NCI-H226 (cell line): Measurements from ENCODE around the gene LRCH3.

Experiments used
- DNase-seq: peaks from one replicate; pipeline ENCODE4 v3.0.0-alpha.2; 2015

The LRCH3 gene

DNA sequence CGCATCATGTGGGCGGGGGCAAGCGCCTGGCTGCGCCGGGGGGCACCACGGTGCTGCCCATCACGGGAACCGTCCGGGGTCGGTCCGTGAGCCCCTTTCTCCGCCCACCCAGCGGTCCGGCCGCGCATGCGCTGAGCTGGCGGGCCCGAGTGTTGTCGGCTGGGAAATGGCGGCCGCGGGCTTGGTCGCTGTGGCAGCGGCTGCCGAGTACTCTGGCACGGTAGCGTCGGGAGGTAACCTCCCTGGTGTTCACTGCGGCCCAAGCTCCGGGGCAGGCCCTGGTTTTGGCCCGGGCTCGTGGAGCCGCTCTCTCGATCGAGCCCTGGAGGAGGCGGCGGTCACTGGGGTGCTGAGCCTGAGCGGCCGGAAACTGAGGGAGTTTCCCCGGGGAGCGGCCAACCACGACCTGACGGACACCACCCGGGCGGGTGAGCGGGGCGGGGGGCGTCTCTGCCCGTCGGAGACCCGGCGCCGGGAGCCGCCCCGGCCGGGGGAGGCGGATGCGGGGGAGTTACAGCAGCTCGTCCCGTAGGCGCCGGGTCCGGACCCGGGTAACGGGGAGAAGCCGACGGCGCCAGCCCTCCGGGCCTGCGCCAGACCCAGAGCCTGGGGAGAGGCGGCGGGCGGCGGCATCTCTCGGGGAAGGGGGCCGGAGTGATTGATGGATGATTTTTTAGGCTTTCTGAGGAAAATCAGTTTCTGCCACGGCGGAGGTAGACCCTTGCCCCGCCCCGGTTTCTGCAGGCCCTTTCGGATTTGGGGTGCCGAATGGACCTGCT is at the start of gene LRCH3:
Gene LRCH3, plus strand, starts transcription at position 142 of the 779 bp plus-strand sequence. Its CDS starts 25 bp downstream, at position 167.
- peak; percentile 70 for DNase-seq

DNA sequence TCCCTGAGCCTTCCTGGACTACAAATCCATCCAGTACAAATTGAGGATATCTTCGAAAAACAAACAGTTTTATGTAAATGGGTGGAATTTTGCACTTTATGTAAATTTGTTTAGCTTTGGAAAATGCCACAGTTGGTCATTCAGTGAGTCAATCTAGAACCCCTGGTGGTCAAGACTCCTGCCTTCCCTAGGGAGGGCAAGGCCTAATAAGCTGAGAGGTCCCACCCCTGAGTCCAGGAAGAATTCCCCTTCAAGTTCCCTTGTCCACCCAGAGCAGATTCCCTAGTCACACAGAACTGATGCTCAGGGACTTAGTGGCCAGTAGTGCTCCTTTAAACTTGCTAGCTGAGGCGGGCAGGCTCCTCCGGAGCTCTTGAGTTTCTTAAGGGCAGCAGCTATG is 48.3 kb upstream of the LRCH3 start:
- DNase-seq = no peak

DNA sequence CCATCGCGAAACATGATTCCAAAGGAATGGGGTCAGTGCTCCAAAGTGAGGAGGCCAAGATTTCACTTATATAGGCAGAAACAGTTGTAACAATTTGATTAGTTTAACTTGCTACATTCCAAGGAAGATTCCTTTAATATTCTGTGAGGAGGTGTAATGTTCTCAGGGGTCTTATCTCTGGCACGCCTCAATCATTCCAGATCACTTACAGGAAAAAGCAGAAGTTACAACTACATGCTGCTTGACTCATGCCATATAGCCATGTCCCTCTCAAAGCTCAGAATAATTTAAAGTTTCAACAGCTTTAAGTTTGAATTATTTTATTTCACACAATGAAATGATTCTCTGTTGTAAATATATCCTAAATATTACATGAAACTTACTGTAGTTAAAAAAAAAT is 44.8 kb upstream of the LRCH3 start:
- peak; percentile 42 for DNase-seq

DNA sequence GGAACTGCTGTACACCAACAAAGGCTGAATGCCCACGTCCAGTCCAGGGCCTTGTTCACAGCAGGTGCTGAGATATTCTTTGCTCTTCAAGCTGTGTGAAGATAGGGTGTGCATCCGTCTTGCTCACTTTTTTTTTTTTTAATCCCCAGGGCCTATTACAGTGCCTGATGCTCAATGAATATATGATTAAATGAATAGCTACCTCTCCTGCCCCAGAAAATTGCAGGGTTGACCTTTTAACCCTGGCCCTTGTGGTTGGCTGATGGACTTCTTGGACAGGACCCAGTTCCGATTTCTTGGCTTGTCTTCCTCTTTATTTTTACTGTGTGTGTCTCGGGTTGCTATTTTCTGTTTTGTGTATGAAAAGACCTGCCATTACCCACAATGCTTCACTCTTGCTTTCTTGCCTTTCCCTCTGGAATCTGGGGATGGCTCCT is 44.2 kb upstream of the LRCH3 start:
- peak; percentile 35 for DNase-seq

DNA sequence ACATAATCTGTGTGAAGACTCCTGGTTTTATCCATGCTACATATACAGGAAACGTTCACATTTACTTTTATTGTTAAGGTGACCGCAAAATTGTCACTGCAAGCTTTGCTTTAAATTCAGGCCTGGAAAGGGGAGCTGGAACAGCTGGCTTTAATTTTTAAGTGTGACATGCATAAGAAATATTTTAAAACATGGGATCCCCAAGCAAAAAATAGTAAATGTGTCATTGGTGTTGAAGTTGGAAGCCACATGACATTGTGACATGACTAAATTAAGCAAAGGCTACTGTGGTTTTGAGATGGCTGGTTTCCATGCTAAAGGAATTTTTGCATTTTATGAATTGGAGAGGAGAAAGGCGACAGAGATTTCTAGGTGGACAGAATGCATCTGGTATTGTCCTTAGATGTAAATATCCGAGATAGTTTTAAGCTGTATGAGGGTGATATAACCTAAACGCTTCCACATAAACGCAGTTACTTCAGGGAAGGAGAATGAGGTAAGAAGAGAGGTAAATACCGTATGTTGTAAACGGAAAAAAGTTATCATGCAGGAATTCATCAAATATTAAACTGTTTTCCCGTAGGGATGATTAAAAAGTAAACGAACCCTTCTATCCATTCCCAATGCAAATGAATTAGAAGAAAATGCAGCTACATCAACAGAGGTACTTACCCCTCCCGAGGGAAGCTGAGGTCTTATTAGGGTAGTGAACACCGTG is 42.3 kb upstream of the LRCH3 start:
- DNase-seq = no peak

DNA sequence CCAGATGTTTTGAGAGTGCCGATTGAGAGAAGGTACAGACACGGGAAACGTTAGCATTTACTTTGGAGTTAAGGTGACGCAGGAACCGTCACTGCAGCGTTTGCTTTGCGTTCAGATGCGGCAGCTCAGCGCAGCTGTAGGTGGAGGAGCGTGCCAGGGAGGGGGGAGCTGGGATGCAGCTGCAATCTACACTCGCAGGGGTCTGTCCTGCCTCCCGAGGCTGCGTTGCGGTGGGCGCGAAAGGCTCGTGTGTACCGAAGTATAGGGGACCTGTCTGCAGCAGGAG is 41.8 kb upstream of the LRCH3 start:
- no peak for DNase-seq

DNA sequence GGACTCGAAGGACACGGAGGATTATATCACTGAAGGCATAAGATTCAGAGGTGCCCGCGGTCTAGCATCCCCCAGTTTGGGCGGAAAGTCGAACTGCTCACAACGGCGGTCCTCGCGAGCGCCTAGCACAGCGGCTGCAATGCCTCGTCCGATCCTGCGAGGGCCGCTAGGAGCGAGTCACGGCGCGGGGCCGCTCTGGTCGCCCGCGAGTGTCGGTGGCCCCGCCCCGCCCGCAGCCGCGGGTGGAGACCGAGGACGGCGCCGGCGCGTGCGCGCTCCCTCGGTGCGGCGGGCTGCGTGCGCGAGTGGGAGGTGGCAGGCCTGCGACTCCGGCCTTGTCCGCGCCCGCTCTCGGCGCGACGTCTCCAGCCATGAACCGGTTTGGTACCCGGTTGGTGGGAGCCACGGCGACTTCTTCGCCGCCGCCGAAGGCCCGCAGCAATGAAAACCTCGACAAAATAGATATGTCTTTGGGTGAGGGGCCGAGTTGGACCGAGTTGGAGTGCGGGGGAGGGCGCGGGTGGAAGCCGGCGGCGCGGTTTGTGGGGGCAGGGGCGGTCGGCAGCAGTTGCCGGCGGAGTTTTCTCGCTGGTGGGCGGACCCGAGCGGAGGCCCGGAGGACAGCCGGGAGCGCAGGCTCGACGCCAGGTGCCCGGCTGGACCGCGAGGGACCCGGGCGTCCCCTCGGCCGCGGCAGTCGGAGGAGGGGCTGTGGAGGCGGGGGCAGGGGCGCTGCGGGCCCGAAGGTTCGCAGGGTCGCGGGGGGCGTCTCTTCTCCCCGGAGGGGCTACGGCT is 41.3 kb upstream of the LRCH3 start, which contains the start of gene FYTTD1:
Gene FYTTD1, plus strand, starts transcription at position 283 of the 795 bp plus-strand sequence. Its CDS starts 89 bp downstream, at position 372.
- DNase-seq = peak; percentile 82

DNA sequence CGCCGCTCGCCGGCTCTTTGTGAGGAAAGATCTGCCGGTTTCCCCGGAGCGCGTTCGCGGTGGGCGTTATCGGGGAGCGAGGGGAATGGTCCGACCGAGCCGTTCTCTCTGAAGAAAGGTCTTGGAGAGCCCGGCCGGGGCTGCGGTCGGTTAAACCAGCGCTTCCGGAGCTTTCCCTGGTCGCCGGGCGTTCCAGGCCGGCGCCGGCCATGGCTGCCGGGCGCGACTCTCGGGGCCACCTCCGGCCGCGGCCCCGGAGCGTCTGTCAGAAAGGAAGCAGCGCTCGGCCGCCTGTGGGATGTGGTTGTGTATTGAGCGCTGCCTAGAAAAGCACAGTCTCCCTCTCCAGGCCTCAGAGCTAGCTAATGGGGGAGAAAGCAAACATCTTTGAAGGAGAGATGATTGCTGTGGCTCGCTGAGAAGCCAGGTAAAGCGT is 40.6 kb upstream of the LRCH3 start:
- no peak for DNase-seq

DNA sequence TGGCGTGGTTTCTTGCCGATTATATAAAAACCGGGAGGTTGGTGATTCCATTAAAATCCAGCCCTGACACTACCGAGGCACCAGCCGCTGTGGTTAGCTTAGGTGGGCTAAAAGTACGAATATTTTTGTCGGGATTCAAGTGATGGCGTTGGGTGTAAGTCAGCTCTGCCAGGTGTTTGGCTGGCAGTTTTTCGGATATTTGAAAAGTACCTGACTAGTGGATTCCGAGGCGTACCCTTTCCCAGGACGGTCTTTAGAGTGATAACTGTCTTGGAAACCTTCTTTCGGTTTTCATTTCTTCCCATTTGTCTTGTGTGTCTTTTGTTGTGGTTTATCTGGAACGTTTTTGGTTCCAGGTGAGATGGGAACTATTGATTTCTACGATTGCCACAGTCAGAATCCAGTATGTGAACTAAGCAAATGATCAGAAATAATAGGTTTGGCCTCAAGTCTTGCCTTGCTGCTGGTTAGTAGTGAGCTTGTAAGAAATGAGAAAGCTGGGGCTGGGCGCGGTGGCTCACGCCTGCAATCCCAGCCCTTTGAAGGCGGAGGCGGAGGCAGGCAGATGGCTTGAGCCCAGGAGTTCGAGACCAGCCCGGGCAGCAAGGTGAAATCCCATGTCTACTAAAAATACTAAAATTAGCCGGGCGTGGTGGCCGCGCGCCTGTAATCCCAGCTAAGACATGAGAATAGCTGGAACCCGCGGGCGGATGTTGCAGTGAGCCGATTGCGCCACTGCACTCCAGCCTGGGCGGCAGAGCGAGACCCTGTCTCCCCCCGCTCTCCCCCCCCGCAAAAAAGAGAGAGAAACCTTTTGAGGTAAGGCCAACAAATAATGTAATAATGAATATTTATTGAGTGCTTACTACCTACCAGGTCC is 40.0 kb upstream of the LRCH3 start:
- no peak for DNase-seq

DNA sequence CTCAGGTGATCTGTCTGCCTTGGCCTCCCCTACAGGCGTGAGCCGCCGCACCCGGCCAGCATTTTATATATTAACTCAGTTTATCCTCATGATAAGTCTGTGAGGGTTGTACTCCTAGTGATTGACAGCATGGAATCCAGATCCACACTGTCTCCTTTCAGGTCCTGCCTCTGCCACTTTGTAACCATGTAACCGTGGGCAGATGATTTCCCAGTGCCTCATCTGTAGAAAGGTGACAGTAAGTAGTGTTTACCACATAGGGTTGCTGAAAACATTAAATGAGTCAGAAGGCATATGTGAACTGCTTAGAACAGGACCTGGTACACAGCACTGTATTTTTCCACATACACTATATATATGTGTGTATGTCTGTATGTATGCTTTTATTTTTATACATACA is 38.9 kb upstream of the LRCH3 start:
- DNase-seq = no peak

DNA sequence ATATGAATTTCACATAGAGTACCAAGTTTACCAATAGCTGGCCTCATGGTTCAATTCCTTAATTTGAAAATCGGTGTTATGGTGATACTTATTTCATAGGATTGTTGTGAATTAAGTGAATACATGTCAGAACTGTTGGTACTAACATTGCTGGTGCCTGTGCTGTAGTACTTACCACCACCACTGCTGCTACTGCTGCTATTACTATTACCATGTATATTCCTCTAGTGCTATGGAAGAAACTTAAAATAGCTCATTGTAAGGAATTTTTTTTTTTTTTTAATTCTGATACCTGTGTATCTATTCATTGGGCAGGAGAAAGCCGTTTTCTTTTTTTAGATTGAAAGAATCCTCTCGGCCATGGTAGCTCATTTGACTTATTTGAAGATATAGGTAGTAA is 37.8 kb upstream of the LRCH3 start:
- DNase-seq = no peak

DNA sequence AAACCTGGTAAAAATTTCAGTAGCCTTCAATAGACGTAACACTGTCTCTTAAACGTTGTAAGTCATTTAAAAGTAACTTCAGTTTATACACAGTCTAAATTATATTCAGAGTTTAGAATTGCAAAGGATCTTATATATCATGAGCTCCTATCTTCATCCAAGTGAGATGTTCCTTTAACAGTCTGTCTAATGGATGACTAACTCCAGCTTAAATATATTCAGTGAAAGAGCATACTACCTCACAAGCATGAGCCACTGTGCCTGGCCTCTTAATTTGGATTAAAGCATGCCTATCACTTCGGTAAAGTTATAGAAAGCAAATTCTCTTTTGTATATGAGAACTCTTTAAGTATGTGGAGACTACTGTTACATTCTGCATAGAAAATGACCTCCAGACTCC is 34.4 kb upstream of the LRCH3 start:
- DNase-seq = no peak

DNA sequence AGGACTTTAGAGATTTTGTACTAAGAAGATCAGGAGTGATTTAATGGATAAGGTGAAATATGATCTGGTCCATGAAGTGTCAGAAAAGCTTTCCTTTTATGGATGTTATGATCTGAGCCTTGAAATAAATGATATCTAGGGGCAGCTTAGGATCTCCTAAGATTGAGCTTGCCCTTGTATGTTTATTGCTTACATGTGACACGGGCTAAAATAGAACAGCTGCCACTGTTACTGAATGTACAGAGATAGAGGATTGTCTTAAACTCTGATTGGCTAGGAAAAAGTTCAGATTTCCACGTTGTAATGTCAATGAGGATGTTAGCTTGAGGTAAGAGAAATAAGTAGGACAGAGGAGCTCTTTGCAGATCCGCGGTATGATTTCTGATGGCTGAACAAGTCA is 32.5 kb upstream of the LRCH3 start:
- DNase-seq = no peak

DNA sequence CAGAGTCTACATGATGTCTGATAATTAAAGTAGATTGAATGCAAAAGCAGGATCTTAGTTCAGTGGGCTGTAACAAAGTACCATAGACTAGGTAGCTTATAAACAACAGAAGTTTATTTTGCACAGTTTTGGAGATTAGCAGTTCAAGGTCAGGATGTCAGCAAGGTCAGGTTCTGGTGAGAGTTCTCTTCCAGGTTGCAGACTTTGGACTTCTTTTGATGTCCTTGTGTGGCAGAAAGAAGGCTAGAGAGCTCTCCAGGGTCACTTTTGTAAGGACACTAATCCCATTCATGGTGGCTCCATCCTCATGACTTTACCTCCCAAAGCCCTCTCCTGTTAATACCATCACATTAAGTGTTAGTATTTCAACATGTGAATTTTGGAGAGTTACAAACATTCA is 29.3 kb upstream of the LRCH3 start:
- DNase-seq = no peak

DNA sequence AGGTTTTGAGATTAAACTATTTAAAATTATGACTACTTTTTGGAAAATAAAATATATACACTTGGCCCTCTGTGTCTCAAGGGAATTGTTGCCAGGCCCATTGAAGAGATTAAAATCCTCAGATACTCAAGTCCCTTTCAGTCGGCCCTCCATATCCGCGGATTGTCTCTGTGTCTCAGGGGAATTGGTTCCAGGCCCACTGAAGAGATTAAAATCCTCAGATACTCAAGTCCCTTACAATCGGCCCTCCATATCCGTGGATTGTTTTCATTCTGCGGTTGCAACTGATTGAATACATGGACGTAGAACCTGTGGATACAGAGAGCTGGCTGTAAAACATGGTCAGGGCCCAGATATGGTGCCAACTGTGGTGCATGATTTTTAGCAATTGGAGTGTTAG is 15.7 kb upstream of the LRCH3 start:
- DNase-seq = no peak

DNA sequence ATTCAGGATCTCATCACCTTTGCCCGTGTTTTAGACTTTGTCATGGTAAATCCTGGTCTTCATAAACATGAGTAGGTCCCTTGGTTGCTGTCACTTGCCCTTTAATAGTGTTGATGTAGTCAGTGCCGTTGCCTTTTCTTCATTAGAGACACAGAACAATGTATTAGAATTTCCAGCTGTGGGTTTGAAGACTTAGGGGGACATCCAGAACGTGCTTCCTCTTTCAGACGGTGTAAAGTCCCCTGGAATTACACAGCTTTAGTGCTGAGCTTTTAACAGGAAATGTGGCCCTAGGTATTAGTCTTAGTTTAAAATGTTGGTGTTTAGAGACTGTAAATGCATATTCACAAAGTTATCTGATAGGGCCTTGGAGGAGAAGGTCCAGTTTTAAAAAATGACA is 8.8 kb upstream of the LRCH3 start:
- no peak for DNase-seq

DNA sequence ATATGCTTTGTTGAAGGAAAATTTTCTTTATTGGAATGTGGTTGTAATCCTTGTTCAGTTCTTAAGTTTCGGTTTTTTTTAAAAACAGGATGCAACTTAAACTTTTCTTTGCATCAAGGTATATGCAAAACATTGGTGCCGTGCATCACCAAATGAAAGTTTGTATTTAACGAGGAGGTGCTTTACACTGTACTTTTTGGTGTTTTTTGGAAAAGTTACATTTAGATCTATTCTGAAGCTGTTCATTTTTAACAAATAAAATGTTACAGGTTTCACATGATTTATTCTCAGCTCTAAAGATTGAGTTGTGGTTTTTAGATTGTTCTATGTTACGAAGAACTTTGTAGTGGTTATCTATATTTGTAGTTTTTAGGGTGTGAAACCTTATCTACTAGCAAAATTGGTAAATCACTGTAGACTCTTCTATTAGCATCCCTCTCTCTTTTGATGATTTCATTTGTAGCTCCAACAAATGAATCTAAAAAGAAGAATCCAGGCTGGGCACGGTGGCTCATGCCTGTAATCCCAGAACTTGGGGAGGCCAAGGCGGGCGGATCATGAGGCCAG is 7.0 kb upstream of the LRCH3 start:
- DNase-seq = no peak

DNA sequence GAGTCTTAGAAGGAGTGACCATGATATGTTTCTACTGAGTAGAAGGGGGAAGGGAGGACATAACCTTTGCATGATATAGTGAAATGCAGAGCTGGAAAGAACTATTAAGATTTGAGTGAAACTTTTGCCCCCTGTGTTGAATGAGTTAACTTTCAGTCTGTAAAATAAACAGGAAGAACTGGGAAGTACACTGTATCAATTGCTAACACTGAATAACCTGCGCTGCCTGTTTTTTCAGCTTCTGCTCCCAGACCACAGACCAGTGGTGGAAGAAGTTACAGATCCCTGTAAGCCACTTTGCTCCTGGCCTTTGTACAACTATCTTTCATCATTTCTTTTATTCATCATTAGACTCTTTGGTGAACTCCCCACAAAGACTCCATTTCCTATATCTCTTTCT is 3.6 kb upstream of the LRCH3 start:
- no peak for DNase-seq

DNA sequence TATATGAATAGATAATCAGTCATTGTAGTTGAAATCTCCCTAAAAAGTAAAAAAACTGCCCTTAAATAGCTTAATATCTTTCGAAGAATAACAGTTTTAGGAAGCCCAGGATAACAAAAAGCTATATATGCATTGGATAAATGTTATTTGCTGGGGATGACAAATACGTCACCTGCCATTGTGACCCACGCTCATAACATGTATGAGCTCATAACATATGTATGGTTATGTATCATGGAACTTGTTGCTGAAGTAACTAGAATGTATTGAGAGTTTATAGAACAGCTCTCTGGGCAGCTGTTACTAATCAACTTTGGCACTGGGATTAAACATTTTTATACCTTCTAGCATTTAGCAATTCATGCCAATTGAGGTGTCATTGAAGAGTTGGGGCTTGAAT is 1.7 kb upstream of the LRCH3 start:
- DNase-seq = no peak

DNA sequence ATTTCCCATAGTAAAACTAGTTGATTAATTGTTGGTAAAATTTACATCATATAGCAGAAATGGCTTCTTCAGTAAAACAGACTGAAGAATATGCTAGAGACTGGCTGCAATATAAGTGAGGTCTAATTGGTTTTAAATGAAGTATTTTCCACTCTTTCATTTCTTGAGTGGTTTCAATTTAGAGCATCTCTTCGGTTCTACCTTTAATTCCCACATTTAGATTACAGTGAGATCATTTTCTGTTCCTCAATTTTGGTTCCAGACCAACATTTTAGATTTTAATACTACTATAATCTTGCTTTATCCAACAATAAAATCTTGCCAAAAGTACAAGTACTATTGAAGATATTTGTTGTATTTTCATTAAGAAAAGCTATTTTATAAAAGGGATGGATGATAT is 1.0 kb upstream of the LRCH3 start:
- no peak for DNase-seq

DNA sequence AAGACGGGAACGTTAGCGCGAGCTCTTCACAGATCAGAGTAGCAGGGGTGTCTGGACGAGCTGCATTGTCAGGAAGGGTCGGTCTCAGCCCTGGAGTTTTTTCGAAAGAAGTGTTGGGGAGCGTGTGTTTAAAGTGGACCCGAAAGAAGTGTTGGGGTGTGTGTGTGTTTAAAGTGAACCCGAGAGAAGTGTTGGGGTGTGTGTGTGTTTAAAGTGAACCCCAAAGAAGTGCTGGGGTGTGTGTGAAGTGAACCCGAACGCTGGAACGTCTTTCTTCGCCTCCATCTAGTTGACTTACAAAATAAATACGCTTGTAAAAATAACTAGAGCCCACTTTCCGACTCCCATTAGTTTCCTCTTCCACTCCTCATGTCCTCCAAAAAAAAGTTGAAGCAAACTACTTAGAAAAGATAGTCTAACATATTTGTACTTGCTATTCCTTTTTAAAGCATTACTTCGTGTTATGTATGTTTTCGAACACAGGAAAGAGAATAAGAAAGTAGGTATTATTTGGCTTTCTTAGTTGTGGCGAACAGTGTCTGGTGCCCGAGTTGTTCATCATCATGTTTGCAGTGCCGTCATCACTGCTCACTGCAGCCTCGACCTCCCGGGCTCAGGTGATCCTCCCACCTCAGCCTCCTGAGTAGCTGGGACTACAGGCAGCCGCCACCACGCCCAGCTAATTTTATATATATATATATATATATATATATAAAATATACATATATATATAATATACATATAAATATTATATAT is 1.0 kb downstream of the LRCH3 start:
- no peak for DNase-seq

DNA sequence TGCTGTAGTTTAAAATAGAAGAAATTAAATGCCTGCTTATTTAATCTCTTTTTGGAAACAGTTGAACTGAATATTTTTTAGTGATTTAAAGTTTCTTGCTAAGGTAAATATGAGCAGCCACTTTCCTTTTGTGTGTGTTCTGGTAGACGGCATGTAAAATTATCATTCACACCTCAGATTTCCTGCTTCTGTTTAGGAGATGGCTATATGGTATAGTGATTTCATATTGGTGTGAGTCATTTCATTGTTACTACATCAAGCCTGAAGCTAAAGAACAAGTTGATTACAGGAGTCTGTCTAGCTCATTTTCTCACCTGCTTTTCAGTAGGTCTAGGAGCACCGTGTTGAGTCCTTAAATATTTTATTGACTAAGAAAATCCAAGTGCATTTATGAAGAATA is 2.2 kb downstream of the LRCH3 start:
- DNase-seq = peak; percentile 73
